K562 (cell line): ENCODE measurements around the gene MAP3K7CL.

ENCODE experiments used
- NR2F6 ChIP-seq: fragments of 450-650 bp; formaldehyde crosslinking; IDR thresholded peaks from 2 replicates; pipeline ENCODE4 v1.4.0; 2020; ENCODE audit warnings: mild to moderate bottlenecking
- RFX5 ChIP-seq: IDR thresholded peaks from 2 replicates; pipeline ENCODE4 v1.6.1; 2011; ENCODE audit warnings: low read depth, mild to moderate bottlenecking, improper control_type of control experiment, low read length
- SIN3A ChIP-seq, 2 experiments: fragments of 150-350 bp in 1 of 2; IDR thresholded peaks; 2 replicates each; pipeline ENCODE4 v1.6.1; 2011 to 2016; ENCODE audit warnings: borderline replicate concordance in 2 of 2, low read depth in 2 of 2, low read length in 2 of 2, mild to moderate bottlenecking in 2 of 2, moderate library complexity in 2 of 2; ENCODE audit not compliant: control insufficient read depth in 1 of 2
- ZNF124 ChIP-seq: sonication (generic); formaldehyde crosslinking; IDR thresholded peaks from 2 replicates; pipeline ENCODE4 v1.8.1; 2022; ENCODE audit warnings: missing genetic modification reagents
- ZNF253 ChIP-seq: fragments of 250-450 bp; sonication (Bioruptor Pico); conservative IDR thresholded peaks from 2 replicates; pipeline ENCODE4 v1.6.1; 2021; ENCODE audit warnings: mild to moderate bottlenecking

DNA sequence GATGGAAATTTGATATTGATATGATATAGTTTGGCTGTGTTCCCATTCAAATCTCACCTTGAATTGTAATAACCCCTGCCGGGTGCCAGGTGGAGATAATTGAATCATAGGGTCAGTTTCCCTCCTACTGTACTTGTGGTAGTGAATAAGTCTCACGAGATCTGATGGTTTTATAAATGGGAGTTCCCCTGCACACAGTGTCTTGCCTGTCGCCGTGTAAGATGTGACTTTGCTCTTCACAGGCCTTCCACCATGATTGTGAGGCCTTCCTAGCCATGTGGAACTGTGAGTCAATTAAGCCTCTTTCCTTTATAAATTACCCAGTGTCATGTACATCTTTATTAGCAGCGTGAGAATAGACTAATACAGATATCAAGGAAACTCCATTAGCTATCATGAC, 74.6 kb downstream of the MAP3K7CL start:
- no peak for TF ChIP-seq RFX5
- no peak for TF ChIP-seq SIN3A (IDR thresholded peaks at IDR 0.05; ENCODE audit: borderline replicate concordance in 2 of 2, control insufficient read depth in 1 of 2, low read depth in 2 of 2, low read length in 2 of 2)
- no peak for TF ChIP-seq ZNF253 (CRISPR knock-in tag)
- no peak for TF ChIP-seq ZNF124 (CRISPR knock-in tag)
- no peak for TF ChIP-seq NR2F6
